ENCODE results near the gene S100A6.

S100A6 gene

DNA sequence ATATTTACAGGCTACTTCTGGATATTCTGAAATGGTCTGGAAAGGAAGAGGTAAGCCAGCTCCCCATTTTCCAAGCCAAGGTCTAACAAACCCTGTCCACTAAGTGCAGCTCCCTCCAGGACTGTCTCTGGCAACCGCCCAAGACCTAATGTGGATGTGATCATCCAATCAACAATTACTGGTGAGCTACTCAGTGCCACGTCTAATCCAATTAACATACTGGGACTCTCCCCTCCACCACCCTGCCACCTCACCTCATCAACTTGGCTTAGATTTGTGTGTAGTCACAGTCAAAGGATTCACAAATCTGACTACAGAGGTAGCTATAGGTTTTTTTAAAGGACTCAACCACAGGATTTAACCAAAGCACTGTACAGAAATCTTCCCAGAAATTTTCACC is 49.9 kb downstream of the S100A6 start:
- TF ChIP-seq, protein P1, sequence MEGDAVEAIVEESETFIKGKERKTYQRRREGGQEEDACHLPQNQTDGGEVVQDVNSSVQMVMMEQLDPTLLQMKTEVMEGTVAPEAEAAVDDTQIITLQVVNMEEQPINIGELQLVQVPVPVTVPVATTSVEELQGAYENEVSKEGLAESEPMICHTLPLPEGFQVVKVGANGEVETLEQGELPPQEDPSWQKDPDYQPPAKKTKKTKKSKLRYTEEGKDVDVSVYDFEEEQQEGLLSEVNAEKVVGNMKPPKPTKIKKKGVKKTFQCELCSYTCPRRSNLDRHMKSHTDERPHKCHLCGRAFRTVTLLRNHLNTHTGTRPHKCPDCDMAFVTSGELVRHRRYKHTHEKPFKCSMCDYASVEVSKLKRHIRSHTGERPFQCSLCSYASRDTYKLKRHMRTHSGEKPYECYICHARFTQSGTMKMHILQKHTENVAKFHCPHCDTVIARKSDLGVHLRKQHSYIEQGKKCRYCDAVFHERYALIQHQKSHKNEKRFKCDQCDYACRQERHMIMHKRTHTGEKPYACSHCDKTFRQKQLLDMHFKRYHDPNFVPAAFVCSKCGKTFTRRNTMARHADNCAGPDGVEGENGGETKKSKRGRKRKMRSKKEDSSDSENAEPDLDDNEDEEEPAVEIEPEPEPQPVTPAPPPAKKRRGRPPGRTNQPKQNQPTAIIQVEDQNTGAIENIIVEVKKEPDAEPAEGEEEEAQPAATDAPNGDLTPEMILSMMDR (conservative IDR thresholded peaks at IDR 0.05; ENCODE audit: control insufficient read depth, insufficient read depth, low read depth, low read length) = no peak
- peak; percentile 58 for DNase-seq (ENCODE audit: low read depth)
- H3K4me3 ChIP-seq (ENCODE audit: control insufficient read depth, low read depth, low read length) = no peak overlapping the region

Data from fibroblast of mammary gland (primary cell).